DOHH2 (cell line): ENCODE results near the gene ZFAND3.

Experiments used
- EZH2phosphoT487 ChIP-seq: fragments of 200-600 bp; sonication (generic); IDR thresholded peaks from 2 replicates; pipeline ENCODE4 v1.6.1; 2017; ENCODE audit warnings: borderline replicate concordance, mild to moderate bottlenecking, antibody characterized with exemption, low read length, moderate library complexity, mixed read lengths
- TF ChIP-seq, protein P1 (sequence below): fragments of 200-600 bp; sonication (generic); IDR thresholded peaks from one replicate; pipeline ENCODE4 v1.5.1; 2014; ENCODE audit warnings: antibody characterized with exemption, mild to moderate bottlenecking, low read depth, low read length; ENCODE audit not compliant: poor library complexity, severe bottlenecking

GRCh38 chr6:38159596-38159995 lies 340.1 kb downstream of the ZFAND3 start:
- TF ChIP-seq, protein P1, sequence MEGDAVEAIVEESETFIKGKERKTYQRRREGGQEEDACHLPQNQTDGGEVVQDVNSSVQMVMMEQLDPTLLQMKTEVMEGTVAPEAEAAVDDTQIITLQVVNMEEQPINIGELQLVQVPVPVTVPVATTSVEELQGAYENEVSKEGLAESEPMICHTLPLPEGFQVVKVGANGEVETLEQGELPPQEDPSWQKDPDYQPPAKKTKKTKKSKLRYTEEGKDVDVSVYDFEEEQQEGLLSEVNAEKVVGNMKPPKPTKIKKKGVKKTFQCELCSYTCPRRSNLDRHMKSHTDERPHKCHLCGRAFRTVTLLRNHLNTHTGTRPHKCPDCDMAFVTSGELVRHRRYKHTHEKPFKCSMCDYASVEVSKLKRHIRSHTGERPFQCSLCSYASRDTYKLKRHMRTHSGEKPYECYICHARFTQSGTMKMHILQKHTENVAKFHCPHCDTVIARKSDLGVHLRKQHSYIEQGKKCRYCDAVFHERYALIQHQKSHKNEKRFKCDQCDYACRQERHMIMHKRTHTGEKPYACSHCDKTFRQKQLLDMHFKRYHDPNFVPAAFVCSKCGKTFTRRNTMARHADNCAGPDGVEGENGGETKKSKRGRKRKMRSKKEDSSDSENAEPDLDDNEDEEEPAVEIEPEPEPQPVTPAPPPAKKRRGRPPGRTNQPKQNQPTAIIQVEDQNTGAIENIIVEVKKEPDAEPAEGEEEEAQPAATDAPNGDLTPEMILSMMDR = no peak
- no peak for TF ChIP-seq EZH2phosphoT487
